Psoas muscle (tissue), 8 donors: ENCODE results near the gene RELT. TPM values are rescaled to one million over a fixed set of nuclear protein-coding genes. Genes with fewer than 3 reads are reported as not detected.
A peak's percentile ranks its signal among the peaks of the same experiment; 100 is the strongest.

Experiments
- ATAC-seq, 4 donors: fragments of 200-7000 bp; cut with Tn5 transposase; one replicate each; pipeline ENCODE4 v1.9.1; 2020; ENCODE audit warnings: moderate library complexity in 3 of 4, mild to moderate bottlenecking in 2 of 4
- DNase-seq, 2 donors: peaks; one replicate each; pipeline ENCODE4 v3.0.0-alpha.2; 2020
- H3K27ac ChIP-seq: fragments of 200-600 bp; one replicate; pipeline ENCODE4 v1.8.0; 2022
- H3K27me3 ChIP-seq, 3 donors: fragments of 200-600 bp in 1 of 3; one replicate each; pipeline versions ENCODE4 v1.6.1 to v1.8.0; 2013 to 2022; ENCODE audit warnings: low read length in 2 of 3, mild to moderate bottlenecking in 2 of 3, moderate library complexity in 1 of 3; ENCODE audit not compliant: insufficient read depth in 3 of 3
- H3K36me3 ChIP-seq, 2 donors: fragments of 200-600 bp in 1 of 2; one replicate each; pipeline versions ENCODE4 v1.6.1 to v1.8.0; 2013 to 2022; ENCODE audit warnings: low read depth in 1 of 2, mild to moderate bottlenecking in 1 of 2, moderate library complexity in 1 of 2; ENCODE audit not compliant: insufficient read depth in 1 of 2
- H3K4me1 ChIP-seq: fragments of 200-600 bp; one replicate; pipeline ENCODE4 v1.8.0; 2022
- H3K4me3 ChIP-seq: fragments of 200-600 bp; one replicate; pipeline ENCODE4 v1.8.0; 2022; ENCODE audit warnings: mild to moderate bottlenecking
- H3K9me3 ChIP-seq: fragments of 200-600 bp; one replicate; pipeline ENCODE4 v1.8.0; 2022
- WGBS, 3 donors: extraction: QIAGEN DNeasy Blood & Tissue Kit; methylation state at CpG; one replicate each; pipeline versions ENCODE4 v1.1.6 to v1.1.7; 2013; 5-methylcytosine and 5-hydroxymethylcytosine counted together
- intact Hi-C, 2 donors: fragments of 100-400 bp; cut with DNase I; formaldehyde crosslinking; loops; one replicate each; pipeline versions ENCODE4 v1.11.0 to v1.14.2; 2022
- polyA plus RNA-seq, 3 donors: library from polyadenylated mRNA; stranded (reverse); fragments of 200-250 nt; gene quantifications; one replicate each; pipeline ENCODE4 v1.2.3, GENCODE V29; 2013
- total RNA-seq, 4 donors: library from RNA; stranded (reverse); fragmentation: NEBNext Ultra II Directional in 2 of 4; extraction: Animal tissue kit (Norgen Biotek cat#: 25700) in 2 of 4; gene quantifications; one replicate each; pipeline versions ENCODE4 v1.2.1 to v1.2.4, GENCODE V29; 2021 to 2023
- TF ChIP-seq, protein P1 (sequence below): fragments of 200-600 bp; IDR thresholded peaks from one replicate; pipeline ENCODE4 v1.8.0; 2022; ENCODE audit warnings: antibody characterized with exemption
- donor health status: healthy with polysubstance abuse.
- donor health status: DM: no; HTN: no; CAD: no; lungs with moderate emphysema.
- donor health status: Bipolar disorder and iron deficiency.
- donor health status: healthy.
- donor health status: DM: yes; HTN: yes; CAD: no.
- donor health status: DM: no; HTN: no; CAD: no.
- donor health status: DM: no; HTN: no; CAD: no.
- donor health status: DM: yes; HTN: yes; CAD: no.

RELT gene
- total and polyA plus RNA-seq, 7 donors, result 4.9 to 33.0 (median 15.5) TPM

DNA sequence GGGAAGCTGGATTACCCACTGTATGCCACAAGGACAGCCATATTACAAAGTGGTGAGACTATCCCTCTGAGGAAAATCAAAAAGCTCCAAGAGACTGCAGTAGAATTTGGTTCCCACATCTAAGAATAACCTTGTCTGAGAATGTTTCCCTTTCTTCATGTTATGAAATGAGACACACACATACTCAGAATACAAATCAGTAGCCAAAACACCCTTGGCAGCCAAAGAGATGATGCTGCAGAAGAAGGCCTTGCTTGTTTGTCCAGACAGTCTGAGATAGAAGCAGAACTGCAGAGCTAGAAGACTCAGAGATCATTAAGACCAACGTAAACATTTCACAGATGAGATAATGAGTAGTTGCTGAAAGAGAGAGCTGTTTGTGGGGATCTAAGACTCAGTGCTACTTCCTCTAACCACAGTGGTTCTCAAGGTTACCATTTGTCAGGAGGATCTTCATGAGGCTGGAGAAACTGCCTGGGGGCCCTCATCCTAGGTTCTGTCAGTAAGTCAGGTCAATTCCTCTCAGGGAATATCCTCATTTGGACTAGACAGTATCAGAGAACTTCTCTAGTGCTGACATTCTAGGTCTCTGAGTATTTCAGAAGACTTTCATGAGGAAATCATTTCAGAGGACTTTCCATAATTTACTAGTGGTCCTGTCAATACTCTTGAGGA lies 38.9 kb downstream of the RELT start:
- 39 to 70% (median 58%) methylated on average over 1 of the region's 1 CpG for WGBS, 3 donors
- intact Hi-C loops, result no loop called here
- peaks cover 29% of the 10 kb centered on the region for H3K4me1 ChIP-seq
- peak; percentile 51 to 87 (median 66) for ATAC-seq
- no peaks in the 10 kb centered on the region for H3K27me3 ChIP-seq
- H3K4me3 ChIP-seq, result no peak overlapping the region
- no peak for DNase-seq
- no peaks in the 10 kb centered on the region for H3K9me3 ChIP-seq
- H3K27ac ChIP-seq, result peak overlapping the region; percentile 53
- peaks cover 5 to 32% of the 10 kb centered on the region in 2 donors for H3K36me3 ChIP-seq
- TF ChIP-seq, protein P1, sequence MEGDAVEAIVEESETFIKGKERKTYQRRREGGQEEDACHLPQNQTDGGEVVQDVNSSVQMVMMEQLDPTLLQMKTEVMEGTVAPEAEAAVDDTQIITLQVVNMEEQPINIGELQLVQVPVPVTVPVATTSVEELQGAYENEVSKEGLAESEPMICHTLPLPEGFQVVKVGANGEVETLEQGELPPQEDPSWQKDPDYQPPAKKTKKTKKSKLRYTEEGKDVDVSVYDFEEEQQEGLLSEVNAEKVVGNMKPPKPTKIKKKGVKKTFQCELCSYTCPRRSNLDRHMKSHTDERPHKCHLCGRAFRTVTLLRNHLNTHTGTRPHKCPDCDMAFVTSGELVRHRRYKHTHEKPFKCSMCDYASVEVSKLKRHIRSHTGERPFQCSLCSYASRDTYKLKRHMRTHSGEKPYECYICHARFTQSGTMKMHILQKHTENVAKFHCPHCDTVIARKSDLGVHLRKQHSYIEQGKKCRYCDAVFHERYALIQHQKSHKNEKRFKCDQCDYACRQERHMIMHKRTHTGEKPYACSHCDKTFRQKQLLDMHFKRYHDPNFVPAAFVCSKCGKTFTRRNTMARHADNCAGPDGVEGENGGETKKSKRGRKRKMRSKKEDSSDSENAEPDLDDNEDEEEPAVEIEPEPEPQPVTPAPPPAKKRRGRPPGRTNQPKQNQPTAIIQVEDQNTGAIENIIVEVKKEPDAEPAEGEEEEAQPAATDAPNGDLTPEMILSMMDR, result no peak

DNA sequence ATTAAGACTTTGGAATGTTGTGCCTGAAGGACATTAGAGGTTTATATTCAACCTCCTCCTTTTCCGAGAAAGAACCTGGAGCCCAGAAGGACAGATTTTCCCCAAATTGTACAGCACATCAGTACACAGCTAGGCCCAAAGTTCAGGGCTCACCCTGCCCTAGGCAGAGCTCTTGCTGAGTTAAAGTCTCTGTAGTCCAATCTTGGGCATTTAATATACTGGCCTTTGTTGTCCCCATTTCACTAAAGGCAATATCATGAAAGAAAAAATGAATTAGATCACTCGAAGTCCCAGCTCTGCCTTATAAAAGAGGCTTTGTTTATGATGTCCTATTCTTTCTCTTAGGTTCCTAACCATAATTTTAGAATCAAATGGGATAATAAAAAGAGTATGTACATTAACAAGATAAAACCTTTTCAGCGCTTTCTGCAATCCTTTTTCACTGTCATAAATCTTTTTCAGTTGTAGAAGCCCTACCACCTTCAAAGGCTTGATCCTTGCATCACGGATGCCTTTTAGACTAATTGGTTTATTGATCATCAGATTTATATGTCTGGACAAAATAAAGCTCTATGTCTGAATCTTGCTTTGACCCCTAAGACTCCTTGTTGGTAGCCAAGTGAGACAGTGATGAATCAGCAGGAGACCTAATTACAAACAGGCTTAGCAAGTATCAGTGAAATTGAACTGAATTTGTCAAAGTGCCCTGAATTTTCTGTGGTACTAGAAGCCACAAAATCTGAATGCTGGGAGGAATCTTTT lies 39.8 kb downstream of the RELT start:
- H3K27me3 ChIP-seq, result no peaks in the 10 kb centered on the region
- peaks cover 5 to 32% of the 10 kb centered on the region in 2 donors for H3K36me3 ChIP-seq
- H3K27ac ChIP-seq, result peak overlapping the region; percentile 53
- H3K9me3 ChIP-seq, result no peaks in the 10 kb centered on the region
- no peak overlapping the region for H3K4me3 ChIP-seq
- intact Hi-C loops, result no loop called here
- ATAC-seq, result no peak
- H3K4me1 ChIP-seq, result peaks cover 29% of the 10 kb centered on the region
- WGBS, 3 donors, result 85 to 89% (median 85%) methylated on average over 4 of the region's 4 CpGs
- TF ChIP-seq, protein P1, result no peak
- no peak for DNase-seq

DNA sequence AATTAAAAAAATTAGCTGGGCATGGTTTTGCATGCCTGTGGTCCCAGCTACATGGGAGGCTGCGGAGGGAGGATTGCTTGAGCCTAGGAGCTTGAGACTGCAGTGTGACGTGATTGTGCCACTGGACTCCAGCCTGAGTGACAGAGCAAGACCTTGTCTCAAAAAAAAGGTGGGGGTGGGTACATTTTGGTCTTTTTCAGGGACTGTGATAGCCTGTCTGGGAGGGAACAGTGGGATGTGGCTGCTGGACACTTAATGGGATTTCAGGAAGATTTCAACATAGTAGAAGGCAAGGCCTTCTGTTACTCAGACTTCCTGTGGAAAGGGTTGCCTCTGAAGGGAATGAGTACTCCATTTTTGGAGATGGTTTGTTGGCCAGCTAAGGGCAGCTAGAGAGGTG lies 40.6 kb downstream of the RELT start:
- intact Hi-C loops, result no loop called here
- Histone ChIP-seq H3K27me3 (no peaks in the 10 kb centered on the region), H3K4me3 (no peak overlapping the region), H3K4me1 (peaks cover 29% of the 10 kb centered on the region), H3K9me3 (no peaks in the 10 kb centered on the region), H3K27ac (peak overlapping the region; percentile 59), H3K36me3 (peaks cover 5 to 26% of the 10 kb centered on the region in 2 donors)
- peak in 1 of 4 donors; percentile 9 for ATAC-seq
- WGBS, 3 donors, result 94 to 98% (median 97%) methylated on average over 2 of the region's 2 CpGs
- TF ChIP-seq, protein P1, result no peak
- no peak for DNase-seq

DNA sequence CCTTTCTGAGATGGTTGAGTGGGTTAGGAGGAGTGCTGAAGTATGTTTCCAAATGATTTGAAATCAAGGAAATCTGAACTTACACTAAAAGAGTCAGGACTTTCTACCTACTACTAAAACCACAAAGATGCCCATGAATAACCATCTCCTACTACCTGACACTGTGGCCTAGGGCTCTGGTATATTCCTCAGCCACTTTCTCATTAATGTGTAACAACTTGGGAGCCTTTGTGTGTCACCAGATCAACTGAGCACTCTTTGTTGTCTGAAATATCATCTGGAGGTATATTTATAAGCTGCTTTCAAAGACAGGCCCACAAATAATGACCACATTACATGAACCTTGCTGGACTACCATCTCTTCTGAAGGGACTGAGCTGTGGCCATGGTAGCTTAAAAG lies 43.9 kb downstream of the RELT start:
- Histone ChIP-seq H3K4me3 (no peak overlapping the region), H3K27ac (no peak overlapping the region), H3K4me1 (peaks cover 15% of the 10 kb centered on the region), H3K27me3 (no peaks in the 10 kb centered on the region), H3K9me3 (no peaks in the 10 kb centered on the region), H3K36me3 (peaks cover 5 to 23% of the 10 kb centered on the region in 2 donors)
- TF ChIP-seq, protein P1, result no peak
- ATAC-seq (no peak), DNase-seq (no peak)
- intact Hi-C loops, result no loop called here
